HCT116 (cell line): ENCODE measurements around the gene AK5. TPM values are rescaled to one million over a fixed set of nuclear protein-coding genes. Genes with fewer than 3 reads are reported as not detected.

Source experiments
- ATAC-seq: fragments of 200-7000 bp; cut with Tn5 transposase; 2 replicates; pipeline ENCODE4 v1.9.1; 2020; ENCODE audit warnings: mild to moderate bottlenecking, moderate library complexity
- BruUV-seq: library from RNA; stranded (reverse); fragments of 400-500 nt; replicated peaks from 2 replicates; lab custom pipeline; 2021; lab: Mats Ljungman, UMichigan
- CTCF ChIA-PET: fragments of 300-600 bp; sonication (Branson Sonifier 250); formaldehyde crosslinking; loops from one replicate; lab custom pipeline; 2021; ENCODE audit warnings: antibody characterized with exemption; lab: Charles Lee
- POLR2A ChIA-PET: fragments of 300-600, 350-600 bp; sonication (Branson Sonifier 250); formaldehyde crosslinking; loops from one replicate; lab custom pipeline; 2021; ENCODE audit warnings: antibody characterized with exemption; lab: Charles Lee
- RAD21 ChIA-PET, 2 experiments: fragments of 300-600 bp; sonication (Branson Sonifier 250); formaldehyde crosslinking; loops; one replicate each; lab custom pipeline; 2023; ENCODE audit warnings: low total read pairs in 2 of 2; ENCODE audit not compliant: uncharacterized antibody in 2 of 2, unreplicated experiment in 2 of 2, low non-redundant PET in 1 of 2; lab: Charles Lee
- DNase-seq: peaks from one replicate; pipeline ENCODE4 v3.0.0-alpha.2; 2010; ENCODE audit warnings: low read depth, low spot score
- H2AFZ ChIP-seq: fragments of 200-600 bp; shearing (Covaris generic), sonication (generic); 2 replicates; pipeline ENCODE4 v1.6.1; 2017; ENCODE audit warnings: low read depth, mixed run types, mixed read lengths, antibody characterized with exemption, low read length; ENCODE audit not compliant: poor library complexity, severe bottlenecking
- H3K27ac ChIP-seq: 2 replicates; pipeline ENCODE4 v1.5.1; 2012; ENCODE audit warnings: low read depth, low read length
- H3K27me3 ChIP-seq: fragments of 200-600 bp; sonication (generic); 2 replicates; pipeline ENCODE4 v1.6.1; 2016; ENCODE audit warnings: mixed run types, low read length, mixed read lengths; ENCODE audit not compliant: insufficient read depth
- H3K36me3 ChIP-seq, 2 experiments: fragments of 200-500 bp in 1 of 2; fragments of 200-600 bp in 1 of 2; sonication (Bioruptor generic) in 1 of 2; sonication (generic) in 1 of 2; 2 replicates each; pipeline versions ENCODE4 v1.5.1 to v1.6.1; 2014 to 2016; ENCODE audit warnings: low read length in 2 of 2, inconsistent platforms in 1 of 2, mixed read lengths in 1 of 2, mixed run types in 1 of 2; ENCODE audit not compliant: insufficient read depth in 2 of 2, control insufficient read depth in 1 of 2
- H3K4me1 ChIP-seq, 2 experiments: fragments of 200-600 bp in 1 of 2; sonication (generic) in 1 of 2; 2 replicates each; pipeline versions ENCODE4 v1.5.1 to v1.6.1; 2012 to 2017; ENCODE audit warnings: low read length in 2 of 2, inconsistent platforms in 1 of 2, mild to moderate bottlenecking in 1 of 2, mixed read lengths in 1 of 2, mixed run types in 1 of 2, moderate library complexity in 1 of 2; ENCODE audit not compliant: insufficient read depth in 2 of 2, control insufficient read depth in 1 of 2
- H3K4me2 ChIP-seq: fragments of 200-600 bp; sonication (generic); 2 replicates; pipeline ENCODE4 v1.6.1; 2017; ENCODE audit warnings: mixed run types, low read length, mixed read lengths
- H3K4me3 ChIP-seq, 2 experiments: fragments of 200-600 bp in 1 of 2; sonication (generic) in 1 of 2; replicated peaks in 1 of 2; 2 replicates each; pipeline ENCODE4 v1.5.1; 2011 to 2016; ENCODE audit warnings: low read length in 2 of 2, control low read depth in 1 of 2, low read depth in 1 of 2, mild to moderate bottlenecking in 1 of 2, mixed read lengths in 1 of 2, mixed run types in 1 of 2
- H3K79me2 ChIP-seq: fragments of 200-600 bp; sonication (generic); 2 replicates; pipeline ENCODE4 v1.6.1; 2017; ENCODE audit warnings: mild to moderate bottlenecking, mixed run types, low read length, moderate library complexity, mixed read lengths; ENCODE audit not compliant: insufficient read depth
- H3K9ac ChIP-seq: fragments of 200-600 bp; sonication (generic); 2 replicates; pipeline ENCODE4 v1.6.1; 2016; ENCODE audit warnings: low read length, mixed read lengths
- H3K9me2 ChIP-seq: fragments of 200-600 bp; sonication (generic), shearing (Covaris generic); 2 replicates; pipeline ENCODE4 v1.6.1; 2017; ENCODE audit warnings: mixed run types, mild to moderate bottlenecking, moderate library complexity; ENCODE audit not compliant: insufficient read depth
- H3K9me3 ChIP-seq, 2 experiments: fragments of 200-500 bp in 1 of 2; fragments of 200-600 bp in 1 of 2; sonication (Bioruptor generic) in 1 of 2; sonication (generic) in 1 of 2; 2 replicates each; pipeline ENCODE4 v1.6.1; 2014 to 2017; ENCODE audit warnings: low read length in 2 of 2, mixed read lengths in 2 of 2, inconsistent platforms in 1 of 2, low read depth in 1 of 2, mild to moderate bottlenecking in 1 of 2, mixed run types in 1 of 2, moderate library complexity in 1 of 2; ENCODE audit not compliant: control insufficient read depth in 1 of 2, insufficient read depth in 1 of 2
- H4K20me1 ChIP-seq: fragments of 200-600 bp; sonication (generic), shearing (Covaris generic); 2 replicates; pipeline ENCODE4 v1.6.1; 2017; ENCODE audit warnings: mixed run types, mild to moderate bottlenecking, moderate library complexity; ENCODE audit not compliant: insufficient read depth
- CEBPB ChIP-seq: IDR thresholded peaks from 2 replicates; pipeline ENCODE4 v1.6.1; 2012; ENCODE audit warnings: low read depth
- EGR1 ChIP-seq: IDR thresholded peaks from 2 replicates; pipeline ENCODE4 v1.6.1; 2012; ENCODE audit warnings: low read depth
- ELF1 ChIP-seq: IDR thresholded peaks from 2 replicates; pipeline ENCODE4 v1.6.1; 2012; ENCODE audit warnings: low read depth, borderline replicate concordance
- EZH2phosphoT487 ChIP-seq: fragments of 200-600 bp; IDR thresholded peaks from 2 replicates; pipeline ENCODE4 v1.6.1; 2018; ENCODE audit warnings: antibody characterized with exemption, borderline replicate concordance
- FOSL1 ChIP-seq: IDR thresholded peaks from 2 replicates; pipeline ENCODE4 v1.6.1; 2012; ENCODE audit warnings: low read depth
- POLR2A ChIP-seq: IDR thresholded peaks from 2 replicates; pipeline ENCODE4 v1.7.0; 2011; ENCODE audit warnings: borderline replicate concordance; ENCODE audit not compliant: insufficient read depth, insufficient read length; ENCODE audit errors: extremely low read depth
- POLR2AphosphoS5 ChIP-seq: IDR thresholded peaks from 2 replicates; pipeline ENCODE4 v1.6.1; 2011; ENCODE audit warnings: mild to moderate bottlenecking, low read depth, low read length, moderate library complexity
- SP1 ChIP-seq: IDR thresholded peaks from 2 replicates; pipeline ENCODE4 v1.6.1; 2012; ENCODE audit warnings: low read depth
- intact Hi-C: fragments of 100-400 bp; cut with micrococcal nuclease; formaldehyde crosslinking; loops from 2 replicates; pipeline ENCODE4 v1.10.0; 2022
- total RNA-seq: library from RNA; stranded (reverse); gene quantifications from one replicate; pipeline ENCODE4 v1.2.1, GENCODE V29; 2021; ENCODE audit not compliant: unreplicated experiment
- TF ChIP-seq, protein P1 (sequence below): IDR thresholded peaks from 2 replicates; pipeline ENCODE4 v1.6.1; 2011; ENCODE audit warnings: mild to moderate bottlenecking, low read length, moderate library complexity; ENCODE audit not compliant: insufficient replicate concordance; ENCODE audit errors: extremely low read depth
- TF ChIP-seq, protein P2 (sequence below): IDR thresholded peaks from 2 replicates; pipeline ENCODE4 v1.6.1; 2012; ENCODE audit warnings: low read depth
- TF ChIP-seq, protein P3 (sequence below), 3 experiments: fragments of 200-600 bp in 1 of 3; sonication (generic) in 1 of 3; IDR thresholded peaks in 2 of 3; conservative IDR thresholded peaks in 1 of 3; 2 replicates each; pipeline ENCODE4 v1.5.1; 2012 to 2017; ENCODE audit warnings: low read depth in 2 of 3, low read length in 2 of 3, antibody characterized with exemption in 1 of 3, borderline replicate concordance in 1 of 3, control low read depth in 1 of 3, mild to moderate bottlenecking in 1 of 3, mixed read lengths in 1 of 3, mixed run types in 1 of 3, moderate library complexity in 1 of 3; ENCODE audit not compliant: insufficient read depth in 1 of 3
- TF ChIP-seq, protein P4 (sequence below): IDR thresholded peaks from 2 replicates; pipeline ENCODE4 v1.6.1; 2012

The AK5 gene
- total RNA-seq, 1 experiment from 2014 or later, result 0.22 TPM

DNA sequence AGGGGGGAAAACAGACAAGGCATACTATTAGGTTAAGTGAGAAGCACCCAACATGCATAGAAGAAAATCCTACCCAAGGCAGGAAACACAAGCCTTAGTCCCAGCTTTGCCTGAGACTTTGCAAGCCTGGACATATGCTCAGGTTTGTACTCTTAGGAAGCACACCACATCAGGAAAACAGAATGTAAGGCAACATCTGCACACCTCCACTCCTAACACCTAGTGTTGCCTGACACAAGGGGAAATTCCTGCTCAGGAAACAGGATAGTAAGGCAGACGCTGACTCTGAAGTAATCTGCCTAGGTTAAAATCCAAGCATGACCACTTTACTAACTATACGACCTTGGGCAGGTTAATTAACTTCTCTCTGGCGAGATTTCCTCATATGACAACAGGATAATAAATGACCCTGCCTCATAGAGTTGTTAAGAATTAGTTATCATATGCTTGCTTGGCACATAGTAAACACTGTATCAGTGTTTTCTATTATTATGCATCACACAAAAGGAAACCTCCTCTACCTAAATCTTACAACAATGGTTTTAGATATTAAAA lies 280.9 kb downstream of the AK5 start:
- no peak for ATAC-seq
- Histone ChIP-seq H4K20me1 (no peaks in the 10 kb centered on the region), H3K4me3 (no peak overlapping the region), H3K27ac (no peak overlapping the region), H3K9me3 (no peaks in the 10 kb centered on the region), H3K27me3 (no peaks in the 10 kb centered on the region), H3K4me2 (no peak overlapping the region), H3K4me1 (no peaks in the 10 kb centered on the region), H3K9ac (no peak overlapping the region), H3K79me2 (no peaks in the 10 kb centered on the region), H2AFZ (no peak overlapping the region), H3K36me3 (peaks cover 14% of the 10 kb centered on the region in 2 experiments; a peak in 3 of 4 replicates), H3K9me2 (no peaks in the 10 kb centered on the region)
- TF ChIP-seq, protein P1, sequence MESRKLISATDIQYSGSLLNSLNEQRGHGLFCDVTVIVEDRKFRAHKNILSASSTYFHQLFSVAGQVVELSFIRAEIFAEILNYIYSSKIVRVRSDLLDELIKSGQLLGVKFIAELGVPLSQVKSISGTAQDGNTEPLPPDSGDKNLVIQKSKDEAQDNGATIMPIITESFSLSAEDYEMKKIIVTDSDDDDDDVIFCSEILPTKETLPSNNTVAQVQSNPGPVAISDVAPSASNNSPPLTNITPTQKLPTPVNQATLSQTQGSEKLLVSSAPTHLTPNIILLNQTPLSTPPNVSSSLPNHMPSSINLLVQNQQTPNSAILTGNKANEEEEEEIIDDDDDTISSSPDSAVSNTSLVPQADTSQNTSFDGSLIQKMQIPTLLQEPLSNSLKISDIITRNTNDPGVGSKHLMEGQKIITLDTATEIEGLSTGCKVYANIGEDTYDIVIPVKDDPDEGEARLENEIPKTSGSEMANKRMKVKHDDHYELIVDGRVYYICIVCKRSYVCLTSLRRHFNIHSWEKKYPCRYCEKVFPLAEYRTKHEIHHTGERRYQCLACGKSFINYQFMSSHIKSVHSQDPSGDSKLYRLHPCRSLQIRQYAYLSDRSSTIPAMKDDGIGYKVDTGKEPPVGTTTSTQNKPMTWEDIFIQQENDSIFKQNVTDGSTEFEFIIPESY, result no peak
- TF ChIP-seq EZH2phosphoT487 (no peak), ELF1 (no peak), SP1 (no peak), EGR1 (no peak), POLR2A (no peak), CEBPB (no peak), FOSL1 (no peak), POLR2AphosphoS5 (no peak)
- TF ChIP-seq, protein P2, sequence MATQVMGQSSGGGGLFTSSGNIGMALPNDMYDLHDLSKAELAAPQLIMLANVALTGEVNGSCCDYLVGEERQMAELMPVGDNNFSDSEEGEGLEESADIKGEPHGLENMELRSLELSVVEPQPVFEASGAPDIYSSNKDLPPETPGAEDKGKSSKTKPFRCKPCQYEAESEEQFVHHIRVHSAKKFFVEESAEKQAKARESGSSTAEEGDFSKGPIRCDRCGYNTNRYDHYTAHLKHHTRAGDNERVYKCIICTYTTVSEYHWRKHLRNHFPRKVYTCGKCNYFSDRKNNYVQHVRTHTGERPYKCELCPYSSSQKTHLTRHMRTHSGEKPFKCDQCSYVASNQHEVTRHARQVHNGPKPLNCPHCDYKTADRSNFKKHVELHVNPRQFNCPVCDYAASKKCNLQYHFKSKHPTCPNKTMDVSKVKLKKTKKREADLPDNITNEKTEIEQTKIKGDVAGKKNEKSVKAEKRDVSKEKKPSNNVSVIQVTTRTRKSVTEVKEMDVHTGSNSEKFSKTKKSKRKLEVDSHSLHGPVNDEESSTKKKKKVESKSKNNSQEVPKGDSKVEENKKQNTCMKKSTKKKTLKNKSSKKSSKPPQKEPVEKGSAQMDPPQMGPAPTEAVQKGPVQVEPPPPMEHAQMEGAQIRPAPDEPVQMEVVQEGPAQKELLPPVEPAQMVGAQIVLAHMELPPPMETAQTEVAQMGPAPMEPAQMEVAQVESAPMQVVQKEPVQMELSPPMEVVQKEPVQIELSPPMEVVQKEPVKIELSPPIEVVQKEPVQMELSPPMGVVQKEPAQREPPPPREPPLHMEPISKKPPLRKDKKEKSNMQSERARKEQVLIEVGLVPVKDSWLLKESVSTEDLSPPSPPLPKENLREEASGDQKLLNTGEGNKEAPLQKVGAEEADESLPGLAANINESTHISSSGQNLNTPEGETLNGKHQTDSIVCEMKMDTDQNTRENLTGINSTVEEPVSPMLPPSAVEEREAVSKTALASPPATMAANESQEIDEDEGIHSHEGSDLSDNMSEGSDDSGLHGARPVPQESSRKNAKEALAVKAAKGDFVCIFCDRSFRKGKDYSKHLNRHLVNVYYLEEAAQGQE, result no peak
- TF ChIP-seq, protein P3, sequence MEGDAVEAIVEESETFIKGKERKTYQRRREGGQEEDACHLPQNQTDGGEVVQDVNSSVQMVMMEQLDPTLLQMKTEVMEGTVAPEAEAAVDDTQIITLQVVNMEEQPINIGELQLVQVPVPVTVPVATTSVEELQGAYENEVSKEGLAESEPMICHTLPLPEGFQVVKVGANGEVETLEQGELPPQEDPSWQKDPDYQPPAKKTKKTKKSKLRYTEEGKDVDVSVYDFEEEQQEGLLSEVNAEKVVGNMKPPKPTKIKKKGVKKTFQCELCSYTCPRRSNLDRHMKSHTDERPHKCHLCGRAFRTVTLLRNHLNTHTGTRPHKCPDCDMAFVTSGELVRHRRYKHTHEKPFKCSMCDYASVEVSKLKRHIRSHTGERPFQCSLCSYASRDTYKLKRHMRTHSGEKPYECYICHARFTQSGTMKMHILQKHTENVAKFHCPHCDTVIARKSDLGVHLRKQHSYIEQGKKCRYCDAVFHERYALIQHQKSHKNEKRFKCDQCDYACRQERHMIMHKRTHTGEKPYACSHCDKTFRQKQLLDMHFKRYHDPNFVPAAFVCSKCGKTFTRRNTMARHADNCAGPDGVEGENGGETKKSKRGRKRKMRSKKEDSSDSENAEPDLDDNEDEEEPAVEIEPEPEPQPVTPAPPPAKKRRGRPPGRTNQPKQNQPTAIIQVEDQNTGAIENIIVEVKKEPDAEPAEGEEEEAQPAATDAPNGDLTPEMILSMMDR (IDR thresholded peaks at IDR 0.05 in 2 of 3, conservative IDR thresholded peaks at IDR 0.05 in 1 of 3; ENCODE audit: borderline replicate concordance in 1 of 3, insufficient read depth in 1 of 3, low read depth in 2 of 3, low read length in 2 of 3), result no peak
- TF ChIP-seq, protein P4, sequence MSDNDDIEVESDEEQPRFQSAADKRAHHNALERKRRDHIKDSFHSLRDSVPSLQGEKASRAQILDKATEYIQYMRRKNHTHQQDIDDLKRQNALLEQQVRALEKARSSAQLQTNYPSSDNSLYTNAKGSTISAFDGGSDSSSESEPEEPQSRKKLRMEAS, result no peak
- CTCF ChIA-PET, result no interaction called here
- POLR2A ChIA-PET, result no interaction called here
- RAD21 ChIA-PET, result no interaction called here
- no peak for DNase-seq
- BruUV-seq, result no TSS peak
- intact Hi-C loops, result no loop called here
